OCI-LY7 (cell line): ENCODE measurements around the gene GABRR2. TPM values are rescaled to one million over a fixed set of nuclear protein-coding genes. Genes with fewer than 3 reads are reported as not detected.

Source experiments
- BruUV-seq: library from RNA; stranded (reverse); fragments of 400-500 nt; replicated peaks from 2 replicates; lab custom pipeline; 2021; lab: Mats Ljungman, UMichigan
- CTCF ChIA-PET: fragments of 300-600 bp; sonication (Branson Sonifier 250); formaldehyde crosslinking; loops from one replicate; lab custom pipeline; 2022; ENCODE audit warnings: antibody characterized with exemption; ENCODE audit not compliant: unreplicated experiment; lab: Charles Lee
- POLR2A ChIA-PET: fragments of 300-600 bp; sonication (Branson Sonifier 250); formaldehyde crosslinking; loops from one replicate; lab custom pipeline; 2022; ENCODE audit warnings: antibody characterized with exemption; lab: Charles Lee
- DNase-seq: peaks from one replicate; pipeline ENCODE4 v3.0.0-alpha.2; 2015; ENCODE audit warnings: low spot score
- H2AFZ ChIP-seq: fragments of 200-600 bp; sonication (generic), shearing (Covaris generic); 2 replicates; pipeline ENCODE4 v1.6.1; 2014; ENCODE audit warnings: mild to moderate bottlenecking, antibody characterized with exemption, low read length, moderate library complexity
- H3K27ac ChIP-seq: fragments of 200-600 bp; sonication (generic); 2 replicates; pipeline ENCODE4 v1.5.1; 2014; ENCODE audit warnings: mixed run types, low read depth, mild to moderate bottlenecking, moderate library complexity, low read length, inconsistent platforms; ENCODE audit not compliant: poor library complexity, severe bottlenecking
- H3K36me3 ChIP-seq: fragments of 200-600 bp; sonication (generic); 2 replicates; pipeline ENCODE4 v1.6.1; 2014; ENCODE audit warnings: mild to moderate bottlenecking, antibody characterized with exemption, low read length, moderate library complexity, mixed read lengths; ENCODE audit not compliant: insufficient read depth
- H3K4me1 ChIP-seq: fragments of 200-600 bp; sonication (generic); 2 replicates; pipeline ENCODE4 v1.5.1; 2014; ENCODE audit warnings: mild to moderate bottlenecking, low read length; ENCODE audit not compliant: insufficient read depth, poor library complexity, severe bottlenecking
- H3K4me2 ChIP-seq: fragments of 200-600 bp; sonication (generic); 2 replicates; pipeline ENCODE4 v1.6.1; 2014; ENCODE audit warnings: mild to moderate bottlenecking, low read length
- H3K4me3 ChIP-seq: fragments of 200-600 bp; sonication (generic); 2 replicates; pipeline ENCODE4 v1.5.1; 2014; ENCODE audit warnings: mild to moderate bottlenecking, low read depth, low read length; ENCODE audit not compliant: poor library complexity, severe bottlenecking
- H3K79me2 ChIP-seq: fragments of 200-600 bp; sonication (generic); 2 replicates; pipeline ENCODE4 v1.6.1; 2016; ENCODE audit warnings: low read depth, mild to moderate bottlenecking, low read length, moderate library complexity, mixed read lengths; ENCODE audit not compliant: insufficient read depth
- H3K9me2 ChIP-seq: fragments of 200-600 bp; sonication (generic); 2 replicates; pipeline ENCODE4 v1.6.1; 2016; ENCODE audit warnings: mild to moderate bottlenecking, low read length, mixed read lengths; ENCODE audit not compliant: insufficient read depth
- H3K9me3 ChIP-seq: fragments of 200-600 bp; sonication (generic); 2 replicates; pipeline ENCODE4 v1.6.1; 2014; ENCODE audit warnings: mild to moderate bottlenecking, mixed run types, low read length, mixed read lengths
- H4K20me1 ChIP-seq: fragments of 200-600 bp; sonication (generic); 2 replicates; pipeline ENCODE4 v1.6.1; 2014; ENCODE audit warnings: mild to moderate bottlenecking, antibody characterized with exemption, low read length, moderate library complexity, mixed read lengths; ENCODE audit not compliant: insufficient read depth
- EZH2phosphoT487 ChIP-seq: fragments of 200-600 bp; sonication (generic); IDR thresholded peaks from 2 replicates; pipeline ENCODE4 v1.6.1; 2018; ENCODE audit warnings: low read depth, borderline replicate concordance, mild to moderate bottlenecking, mixed run types, antibody characterized with exemption, low read length, moderate library complexity, mixed read lengths
- intact Hi-C: fragments of 100-400 bp; cut with micrococcal nuclease; formaldehyde crosslinking; loops from one replicate; pipeline ENCODE4 v1.10.0; 2022; ENCODE audit not compliant: unreplicated experiment
- total RNA-seq, 2 experiments: library from RNA; depleted of rRNA in 1 of 2; stranded (reverse); fragments of >200 nt in 1 of 2; shearing (Covaris generic) in 1 of 2; gene quantifications; 2 replicates each; pipeline ENCODE4 v1.2.3, GENCODE V29; 2014 to 2022
- TF ChIP-seq, protein P1 (sequence below): fragments of 200-600 bp; sonication (generic); conservative IDR thresholded peaks from 2 replicates; pipeline ENCODE4 v1.5.1; 2014; ENCODE audit warnings: mild to moderate bottlenecking, antibody characterized with exemption, low read length, moderate library complexity, mixed read lengths

The GABRR2 gene
- total RNA-seq, 2 experiments from 2014 or later, result 5.2 to 7.0 TPM

DNA sequence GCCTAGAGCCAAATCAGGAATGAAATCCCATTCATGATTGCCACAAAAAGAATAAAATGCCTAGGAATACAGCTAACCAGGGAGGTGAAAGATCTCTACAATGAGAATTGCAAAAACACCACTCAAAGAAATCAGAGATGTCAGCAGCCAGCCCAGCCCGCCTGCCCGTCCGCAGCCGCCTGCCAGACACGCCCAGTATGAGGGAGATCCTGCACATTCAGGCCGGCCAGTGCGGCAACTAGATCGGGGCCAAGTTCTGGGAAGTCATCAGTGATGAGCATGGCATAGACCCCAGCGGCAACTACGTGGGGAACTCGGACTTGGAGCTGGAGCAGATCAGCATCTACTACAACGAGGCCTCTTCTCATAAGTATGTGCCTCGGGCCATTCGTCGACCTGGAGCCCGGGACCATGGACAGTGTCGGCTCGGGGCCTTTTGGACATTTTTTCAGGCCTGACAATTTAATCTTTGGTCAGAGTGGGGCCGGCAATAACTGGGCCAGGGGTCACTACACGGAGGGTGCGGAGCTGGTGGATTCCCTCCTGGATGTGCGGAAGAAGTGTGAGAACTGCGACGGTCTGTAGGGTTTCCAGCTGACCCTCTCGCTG, 13.4 kb downstream of the GABRR2 start:
- Histone ChIP-seq H2AFZ (no peak overlapping the region), H3K4me3 (no peak overlapping the region), H3K9me2 (no peaks in the 10 kb centered on the region), H3K27ac (no peak overlapping the region), H3K36me3 (no peaks in the 10 kb centered on the region), H3K4me2 (no peak overlapping the region), H3K9me3 (0 out of 2 replicates have a peak, but pooled peaks cover 6% of the 10 kb centered on the region), H4K20me1 (no peaks in the 10 kb centered on the region), H3K4me1 (no peaks in the 10 kb centered on the region), H3K79me2 (no peaks in the 10 kb centered on the region)
- no TSS peak for BruUV-seq
- intact Hi-C loops, result no loop called here
- DNase-seq, result no peak
- TF ChIP-seq, protein P1, sequence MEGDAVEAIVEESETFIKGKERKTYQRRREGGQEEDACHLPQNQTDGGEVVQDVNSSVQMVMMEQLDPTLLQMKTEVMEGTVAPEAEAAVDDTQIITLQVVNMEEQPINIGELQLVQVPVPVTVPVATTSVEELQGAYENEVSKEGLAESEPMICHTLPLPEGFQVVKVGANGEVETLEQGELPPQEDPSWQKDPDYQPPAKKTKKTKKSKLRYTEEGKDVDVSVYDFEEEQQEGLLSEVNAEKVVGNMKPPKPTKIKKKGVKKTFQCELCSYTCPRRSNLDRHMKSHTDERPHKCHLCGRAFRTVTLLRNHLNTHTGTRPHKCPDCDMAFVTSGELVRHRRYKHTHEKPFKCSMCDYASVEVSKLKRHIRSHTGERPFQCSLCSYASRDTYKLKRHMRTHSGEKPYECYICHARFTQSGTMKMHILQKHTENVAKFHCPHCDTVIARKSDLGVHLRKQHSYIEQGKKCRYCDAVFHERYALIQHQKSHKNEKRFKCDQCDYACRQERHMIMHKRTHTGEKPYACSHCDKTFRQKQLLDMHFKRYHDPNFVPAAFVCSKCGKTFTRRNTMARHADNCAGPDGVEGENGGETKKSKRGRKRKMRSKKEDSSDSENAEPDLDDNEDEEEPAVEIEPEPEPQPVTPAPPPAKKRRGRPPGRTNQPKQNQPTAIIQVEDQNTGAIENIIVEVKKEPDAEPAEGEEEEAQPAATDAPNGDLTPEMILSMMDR, result no peak
- no peak for TF ChIP-seq EZH2phosphoT487
- CTCF ChIA-PET, result no interaction called here
- POLR2A ChIA-PET, result interaction anchor here (0.7 to 1.5 kb wide), 2 partner anchors 42 to 58 kb away, joined by 4 read pairs; no protein-coding TSS in a partner anchor

DNA sequence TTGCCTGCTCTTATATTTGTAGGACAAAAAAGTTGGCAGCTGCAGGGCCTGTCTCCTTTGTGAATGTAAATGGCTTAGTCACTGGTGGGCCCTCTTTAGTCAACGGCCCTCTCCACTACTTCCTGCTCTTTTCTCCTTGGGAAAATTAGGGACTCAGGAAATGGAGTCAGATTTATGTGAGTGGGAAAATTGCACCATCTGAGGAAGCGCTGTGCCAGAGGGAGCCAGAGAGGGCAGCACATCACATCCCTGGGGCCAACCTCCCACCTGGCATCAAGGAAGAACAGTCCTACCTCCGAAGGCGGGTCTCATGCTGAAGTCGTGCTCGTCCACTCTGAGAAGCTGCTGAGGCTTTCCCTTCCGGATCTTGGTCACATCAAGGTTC, 15.6 kb downstream of the GABRR2 start:
- H3K4me2 ChIP-seq, result no peak overlapping the region
- no peak overlapping the region for H2AFZ ChIP-seq
- H3K27ac ChIP-seq, result no peak overlapping the region
- H3K4me1 ChIP-seq, result no peaks in the 10 kb centered on the region
- H3K9me3 ChIP-seq, result 0 out of 2 replicates have a peak, but pooled peaks cover 6% of the 10 kb centered on the region
- H4K20me1 ChIP-seq, result no peaks in the 10 kb centered on the region
- ChIA-PET CTCF (no interaction called here), POLR2A (interaction anchor here (0.5 kb wide), 2 partner anchors 21 to 889 kb away, joined by 3 to 9 read pairs; no protein-coding TSS in a partner anchor)
- no peaks in the 10 kb centered on the region for H3K36me3 ChIP-seq
- H3K4me3 ChIP-seq, result no peak overlapping the region
- no TSS peak for BruUV-seq
- DNase-seq, result no peak
- TF ChIP-seq EZH2phosphoT487, result no peak
- TF ChIP-seq, protein P1, result peak; percentile 43; the same call in 1 of the 2 replicates
- intact Hi-C loops, result no loop called here
- no peaks in the 10 kb centered on the region for H3K9me2 ChIP-seq
- H3K79me2 ChIP-seq, result no peaks in the 10 kb centered on the region
